ENCODE measurements around the gene HSD11B1.
A peak's percentile ranks its signal among the peaks of the same experiment; 100 is the strongest.

HSD11B1 gene

DNA sequence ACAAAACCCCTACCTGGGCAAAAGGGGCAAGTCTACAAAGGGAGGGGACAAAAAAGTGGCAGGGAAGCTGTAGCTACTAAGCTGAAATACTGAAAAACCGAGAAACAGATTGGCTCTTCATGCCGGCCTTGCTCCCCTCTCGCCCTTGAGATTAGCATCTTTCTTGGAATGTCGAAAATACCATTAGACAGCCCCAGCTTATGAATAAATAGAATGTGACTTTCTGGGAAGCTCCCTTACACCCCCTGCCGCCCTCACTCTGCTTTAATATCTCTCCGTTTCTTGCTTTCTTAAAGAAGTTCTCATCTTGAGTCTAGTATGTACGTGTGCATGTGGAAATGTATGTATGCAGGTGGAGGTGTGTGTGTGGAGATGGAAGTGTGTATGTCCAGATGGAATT is 65.3 kb downstream of the HSD11B1 start:
- H3K4me3 ChIP-seq = peak overlapping the region; percentile 66
- H3K27ac ChIP-seq = peak overlapping the region; percentile 96
- H3K9me3 ChIP-seq (ENCODE audit: low read depth, low read length) = no peaks in the 10 kb centered on the region
- TF ChIP-seq EZH2 (IDR thresholded peaks at IDR 0.05) = no peak
- peak overlapping the region; percentile 24 for H3K9ac ChIP-seq (ENCODE audit: insufficient read length)
- H3K36me3 ChIP-seq (ENCODE audit: insufficient read depth, low read length) = no peaks in the 10 kb centered on the region
- DNase-seq (ENCODE audit: low read depth, low spot score) = no peak

DNA sequence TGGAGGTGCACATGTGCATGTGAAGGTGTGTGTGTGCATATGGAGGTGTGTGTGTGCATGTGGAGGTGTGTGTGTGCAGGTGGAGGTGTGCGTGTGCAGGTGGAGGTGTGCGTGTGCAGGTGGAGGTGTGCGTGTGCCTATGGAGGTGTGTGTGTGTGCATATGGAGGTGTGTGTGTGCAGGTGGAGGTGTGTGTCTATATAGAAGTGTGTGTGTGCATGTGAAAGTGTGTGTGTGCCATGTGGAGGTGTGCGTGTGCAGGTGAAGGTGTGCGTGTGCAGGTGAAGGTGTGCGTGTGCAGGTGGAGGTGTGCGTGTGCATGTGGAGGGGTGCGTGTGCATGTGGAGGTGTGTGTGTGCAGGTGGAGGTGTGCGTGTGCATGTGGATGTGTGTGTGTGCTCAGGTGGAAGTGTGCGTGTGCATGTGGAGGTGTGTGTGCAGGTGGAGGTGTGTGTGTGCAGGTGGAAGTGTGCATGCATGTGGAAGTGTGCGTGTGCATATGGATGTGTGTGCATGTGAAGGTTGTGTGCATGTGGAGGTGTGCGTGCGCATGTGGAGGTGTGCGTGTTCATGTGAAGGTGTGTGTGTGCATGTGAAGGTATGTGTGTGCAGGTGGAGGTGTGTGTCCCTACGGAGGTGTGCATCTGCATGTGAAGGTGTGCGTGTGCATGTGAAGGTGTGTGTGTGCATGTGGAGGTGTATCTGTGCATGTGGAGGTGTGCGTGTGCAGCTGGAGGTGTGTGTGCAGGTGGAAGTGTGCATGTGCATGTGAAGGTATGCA is 66.2 kb downstream of the HSD11B1 start:
- Histone ChIP-seq H3K27ac (no peak overlapping the region), H3K4me3 (no peak overlapping the region), H3K36me3 (ENCODE audit: insufficient read depth, low read length) (no peaks in the 10 kb centered on the region), H3K9me3 (ENCODE audit: low read depth, low read length) (no peaks in the 10 kb centered on the region), H3K9ac (ENCODE audit: insufficient read length) (no peak overlapping the region)
- no peak for DNase-seq (ENCODE audit: low read depth, low spot score)
- no peak for TF ChIP-seq POLR2AphosphoS5 (IDR thresholded peaks at IDR 0.05; ENCODE audit: borderline replicate concordance, low read depth, low read length)
- TF ChIP-seq FOXP2 (optimal IDR thresholded peaks at IDR 0.05; ENCODE audit: control extremely low read depth, extremely low read length, insufficient read depth) = no peak
- TF ChIP-seq EZH2 (IDR thresholded peaks at IDR 0.05) = no peak

DNA sequence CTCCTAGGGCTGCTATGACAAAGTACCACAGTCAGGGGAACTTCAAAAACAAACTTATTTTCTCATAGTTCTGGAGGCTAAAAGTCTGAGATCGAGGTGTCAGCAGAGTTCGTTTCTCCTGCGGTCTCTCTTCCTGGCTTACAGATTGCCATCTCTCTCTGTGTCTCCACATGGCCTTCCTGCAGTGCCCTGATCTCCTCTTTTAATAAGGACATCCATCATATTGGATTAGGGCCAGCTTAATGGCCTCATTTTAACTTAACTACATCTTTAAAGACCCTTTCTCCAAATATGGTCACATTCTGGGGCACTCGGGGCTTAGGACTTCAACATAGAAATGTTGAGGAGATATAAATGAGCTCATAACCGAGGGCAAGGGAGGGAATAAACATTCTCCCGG is 67.5 kb downstream of the HSD11B1 start:
- peak overlapping the region; percentile 38; the same call in 1 of the 2 replicates for H3K27ac ChIP-seq
- no peak overlapping the region for H3K9ac ChIP-seq (ENCODE audit: insufficient read length)
- no peak for DNase-seq (ENCODE audit: low read depth, low spot score)
- TF ChIP-seq EZH2 (IDR thresholded peaks at IDR 0.05) (no peak), POLR2AphosphoS5 (IDR thresholded peaks at IDR 0.05; ENCODE audit: borderline replicate concordance, low read depth, low read length) (no peak), FOXP2 (optimal IDR thresholded peaks at IDR 0.05; ENCODE audit: control extremely low read depth, extremely low read length, insufficient read depth) (no peak)
- no peaks in the 10 kb centered on the region for H3K9me3 ChIP-seq (ENCODE audit: low read depth, low read length)
- H3K4me3 ChIP-seq = no peak overlapping the region
- no peaks in the 10 kb centered on the region for H3K36me3 ChIP-seq (ENCODE audit: insufficient read depth, low read length)

DNA sequence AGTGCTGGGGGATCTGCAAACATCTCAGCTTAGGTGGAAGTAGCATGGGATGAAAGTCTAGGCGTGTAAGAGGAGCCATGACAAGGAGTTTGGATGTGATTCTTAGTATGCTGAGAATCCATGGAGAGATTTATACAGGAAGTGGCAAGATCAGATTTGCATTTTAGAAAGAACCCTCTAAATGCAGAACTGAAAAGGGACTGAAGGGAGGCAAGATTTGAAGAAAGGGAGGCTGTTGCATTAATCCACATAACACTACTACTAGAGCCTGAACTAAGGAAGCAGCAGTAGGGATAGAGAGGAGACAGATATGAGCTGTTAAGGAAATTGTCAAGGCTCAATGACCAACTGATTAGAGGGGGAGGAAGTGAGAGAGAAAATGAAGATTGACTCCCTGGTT is 69.9 kb downstream of the HSD11B1 start:
- Histone ChIP-seq H3K9ac (ENCODE audit: insufficient read length) (no peak overlapping the region), H3K4me3 (no peak overlapping the region), H3K27ac (peak overlapping the region; percentile 42), H3K9me3 (ENCODE audit: low read depth, low read length) (no peaks in the 10 kb centered on the region), H3K36me3 (ENCODE audit: insufficient read depth, low read length) (no peaks in the 10 kb centered on the region)
- no peak for DNase-seq (ENCODE audit: low read depth, low spot score)
- TF ChIP-seq EZH2 (IDR thresholded peaks at IDR 0.05) (no peak), POLR2AphosphoS5 (IDR thresholded peaks at IDR 0.05; ENCODE audit: borderline replicate concordance, low read depth, low read length) (no peak), FOXP2 (optimal IDR thresholded peaks at IDR 0.05; ENCODE audit: control extremely low read depth, extremely low read length, insufficient read depth) (no peak)

- Histone ChIP-seq H3K36me3 (ENCODE audit: insufficient read depth, low read length) (no peaks in the 10 kb centered on the region), H3K27ac (no peak overlapping the region), H3K9ac (ENCODE audit: insufficient read length) (no peak overlapping the region), H3K4me3 (no peak overlapping the region), H3K9me3 (ENCODE audit: low read depth, low read length) (no peaks in the 10 kb centered on the region)
- DNase-seq (ENCODE audit: low read depth, low spot score) = no peak
- TF ChIP-seq EZH2 (IDR thresholded peaks at IDR 0.05) (no peak), FOXP2 (optimal IDR thresholded peaks at IDR 0.05; ENCODE audit: control extremely low read depth, extremely low read length, insufficient read depth) (no peak), POLR2AphosphoS5 (IDR thresholded peaks at IDR 0.05; ENCODE audit: borderline replicate concordance, low read depth, low read length) (no peak)
These were observed 71.0 kb downstream of the HSD11B1 start for GRCh38 chr1:209775678-209776077.

DNA sequence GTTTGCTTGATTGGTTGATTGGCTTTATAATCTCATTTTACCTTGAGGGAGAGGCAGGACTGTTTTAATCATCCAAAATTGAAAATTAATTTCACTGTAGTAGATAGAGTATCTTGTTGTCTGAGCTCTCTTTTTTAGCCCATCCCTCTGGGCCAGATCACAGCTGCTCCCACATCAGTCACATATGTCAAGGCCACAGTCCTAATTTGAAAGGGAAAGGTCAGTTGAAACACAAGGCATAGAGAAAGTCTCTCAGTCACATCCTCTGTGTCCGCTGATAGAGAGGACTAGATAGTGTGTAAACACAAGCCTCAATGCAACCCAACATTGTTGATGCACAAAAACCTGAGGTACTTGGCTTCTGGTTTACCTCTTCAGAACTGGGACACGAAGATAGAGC is 72.9 kb downstream of the HSD11B1 start:
- Histone ChIP-seq H3K9me3 (ENCODE audit: low read depth, low read length) (no peaks in the 10 kb centered on the region), H3K9ac (ENCODE audit: insufficient read length) (no peak overlapping the region), H3K36me3 (ENCODE audit: insufficient read depth, low read length) (peaks cover 4% of the 10 kb centered on the region; the same call in 1 of the 2 replicates), H3K27ac (no peak overlapping the region), H3K4me3 (no peak overlapping the region)
- no peak for TF ChIP-seq EZH2 (IDR thresholded peaks at IDR 0.05)
- TF ChIP-seq FOXP2 (optimal IDR thresholded peaks at IDR 0.05; ENCODE audit: control extremely low read depth, extremely low read length, insufficient read depth) = no peak
- DNase-seq (ENCODE audit: low read depth, low spot score) = no peak

DNA sequence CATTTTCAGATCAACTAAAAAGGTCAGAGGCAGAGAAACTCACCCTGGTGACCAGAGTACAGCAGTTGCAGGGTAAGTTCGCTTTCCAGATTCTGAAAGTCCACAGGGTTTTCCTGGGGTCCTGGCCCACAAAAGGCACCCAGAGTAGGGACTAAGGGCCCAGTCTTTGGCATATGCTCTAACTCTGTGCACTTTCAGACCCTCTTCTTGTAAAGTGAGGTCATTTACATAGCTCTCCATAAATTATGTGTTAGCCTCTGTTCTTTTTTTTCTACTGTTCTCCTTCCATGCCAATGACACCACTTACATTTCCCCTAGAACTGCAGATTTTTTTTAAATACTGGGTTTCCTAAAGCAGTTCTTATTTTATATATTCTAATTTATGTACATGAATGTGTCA is 73.5 kb downstream of the HSD11B1 start:
- Histone ChIP-seq H3K36me3 (ENCODE audit: insufficient read depth, low read length) (peaks cover 10% of the 10 kb centered on the region; the same call in 1 of the 2 replicates), H3K9ac (ENCODE audit: insufficient read length) (no peak overlapping the region), H3K27ac (no peak overlapping the region), H3K9me3 (ENCODE audit: low read depth, low read length) (no peaks in the 10 kb centered on the region), H3K4me3 (no peak overlapping the region)
- no peak for DNase-seq (ENCODE audit: low read depth, low spot score)
- no peak for TF ChIP-seq FOXP2 (optimal IDR thresholded peaks at IDR 0.05; ENCODE audit: control extremely low read depth, extremely low read length, insufficient read depth)
- no peak for TF ChIP-seq EZH2 (IDR thresholded peaks at IDR 0.05)
- no peak for TF ChIP-seq POLR2AphosphoS5 (IDR thresholded peaks at IDR 0.05; ENCODE audit: borderline replicate concordance, low read depth, low read length)

- TF ChIP-seq FOXP2 (optimal IDR thresholded peaks at IDR 0.05; ENCODE audit: control extremely low read depth, extremely low read length, insufficient read depth) = no peak
- TF ChIP-seq POLR2AphosphoS5 (IDR thresholded peaks at IDR 0.05; ENCODE audit: borderline replicate concordance, low read depth, low read length) = no peak
- TF ChIP-seq EZH2 (IDR thresholded peaks at IDR 0.05) = no peak
- Histone ChIP-seq H3K9me3 (ENCODE audit: low read depth, low read length) (peaks cover 5% of the 10 kb centered on the region; the same call in 1 of the 2 replicates), H3K36me3 (ENCODE audit: insufficient read depth, low read length) (peaks cover 10% of the 10 kb centered on the region; the same call in 1 of the 2 replicates), H3K9ac (ENCODE audit: insufficient read length) (peak overlapping the region; percentile 21), H3K27ac (peak overlapping the region; percentile 15; the same call in 1 of the 2 replicates), H3K4me3 (no peak overlapping the region; the same call in 1 of the 2 replicates)
- no peak for DNase-seq (ENCODE audit: low read depth, low spot score)
These were observed 75.6 kb downstream of the HSD11B1 start for GRCh38 chr1:209780268-209780667.

- Histone ChIP-seq H3K9ac (ENCODE audit: insufficient read length) (peak overlapping the region; percentile 99), H3K9me3 (ENCODE audit: low read depth, low read length) (peaks cover 5% of the 10 kb centered on the region; the same call in 1 of the 2 replicates), H3K4me3 (peak overlapping the region; percentile 99), H3K36me3 (ENCODE audit: insufficient read depth, low read length) (peaks cover 10% of the 10 kb centered on the region; the same call in 1 of the 2 replicates), H3K27ac (no peak overlapping the region)
- TF ChIP-seq EZH2 (IDR thresholded peaks at IDR 0.05) (no peak), FOXP2 (optimal IDR thresholded peaks at IDR 0.05; ENCODE audit: control extremely low read depth, extremely low read length, insufficient read depth) (no peak), POLR2AphosphoS5 (IDR thresholded peaks at IDR 0.05; ENCODE audit: borderline replicate concordance, low read depth, low read length) (no peak)
- DNase-seq (ENCODE audit: low read depth, low spot score) = no peak
These were observed 78.7 kb downstream of the HSD11B1 start for GRCh38 chr1:209783386-209783785.

All from SK-N-MC (cell line).